ENCODE measurements around the gene PDIA3.
A peak's percentile ranks its signal among the peaks of the same experiment; 100 is the strongest.
"Not testable (repeated sequence)": the region's sequence is repeated elsewhere in the genome, so short reads cannot be mapped to it uniquely, and the experiment has no call there.

Gene PDIA3

GRCh38 chr15:43777267-43777914, 31.2 kb downstream of the PDIA3 start:
- peak; percentile 84 for DNase-seq

DNA sequence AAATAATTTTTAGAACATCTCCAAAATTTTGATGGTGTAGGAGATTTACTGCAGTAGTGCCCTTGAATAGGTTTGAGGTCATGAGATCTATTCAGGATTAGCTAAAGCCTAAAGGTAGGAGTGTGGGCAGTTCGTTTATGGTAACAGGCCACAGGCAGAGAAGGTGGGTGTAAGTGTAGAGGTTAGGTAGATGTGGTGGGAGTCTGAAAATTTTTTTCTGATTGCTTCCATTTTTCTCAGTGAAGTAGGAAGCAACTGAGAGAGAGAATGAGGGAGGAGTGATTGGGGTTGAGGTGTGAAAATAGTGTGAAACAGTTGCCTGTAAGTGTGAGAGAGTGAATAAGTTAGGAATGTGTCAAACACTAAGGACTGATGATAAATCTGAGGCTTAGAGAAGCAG, 32.8 kb downstream of the PDIA3 start:
- no peak for DNase-seq

DNA sequence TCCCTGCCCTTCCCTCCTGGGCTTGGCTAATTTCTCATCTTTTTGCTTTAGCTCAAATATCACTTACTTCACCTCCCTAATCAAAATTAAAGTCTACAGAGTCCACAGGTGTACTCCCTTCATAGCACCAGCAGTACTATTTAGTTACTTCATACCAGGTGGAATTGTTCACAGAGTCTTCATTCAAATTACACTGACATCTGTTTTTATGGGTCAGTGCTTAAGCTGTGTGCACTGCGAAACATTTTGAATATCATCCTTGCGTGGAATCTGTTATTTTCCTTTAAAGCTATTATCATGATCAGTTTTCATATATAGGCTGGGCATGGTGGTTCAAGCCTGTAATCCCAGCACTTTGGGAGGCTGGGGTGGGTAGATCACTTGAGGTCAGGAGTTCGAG, 43.2 kb downstream of the PDIA3 start:
- DNase-seq, result no peak

DNA sequence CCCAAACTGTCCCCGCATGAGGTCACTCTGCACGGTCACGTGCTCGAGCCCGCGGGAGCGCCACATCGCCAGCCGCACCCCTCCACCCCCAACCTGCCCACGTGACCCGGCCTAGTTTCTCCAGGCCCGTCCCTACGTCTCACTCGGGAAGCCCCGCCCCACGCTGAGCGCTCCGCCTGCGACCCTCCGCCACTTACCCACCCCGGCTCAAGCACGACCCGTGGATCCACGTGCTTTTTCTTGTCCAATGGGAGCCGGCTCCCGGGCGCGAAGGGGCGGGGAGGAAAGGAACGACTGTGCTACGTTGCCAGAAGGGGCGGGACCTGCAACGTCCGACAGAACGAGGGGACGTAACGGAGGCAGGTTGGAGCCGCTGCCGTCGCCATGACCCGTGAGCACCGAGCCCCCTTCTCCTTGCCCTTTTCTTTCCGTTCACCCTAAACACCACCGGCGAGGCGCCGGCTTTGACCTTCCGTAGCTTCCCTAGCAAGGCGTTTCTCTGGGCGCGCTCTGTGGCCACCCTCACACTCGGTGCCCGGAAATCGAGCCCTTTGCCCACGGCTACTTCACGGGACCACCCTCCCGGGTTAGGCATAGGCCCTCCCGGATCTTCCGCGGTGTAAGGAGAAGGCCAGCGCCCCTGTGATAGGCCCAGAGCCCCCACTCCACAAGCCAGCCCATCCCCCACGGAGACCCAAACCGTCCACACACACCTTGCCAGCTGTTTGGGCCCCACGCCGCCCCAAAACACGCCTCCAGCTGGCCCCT, 45.9 kb downstream of the PDIA3 start, which contains the start of gene SERF2:
Gene SERF2 (plus strand): TSS at position 328 of the 768 bp plus-strand sequence. CDS start 57 bp downstream, at position 385.
- peak; percentile 100 for DNase-seq

DNA sequence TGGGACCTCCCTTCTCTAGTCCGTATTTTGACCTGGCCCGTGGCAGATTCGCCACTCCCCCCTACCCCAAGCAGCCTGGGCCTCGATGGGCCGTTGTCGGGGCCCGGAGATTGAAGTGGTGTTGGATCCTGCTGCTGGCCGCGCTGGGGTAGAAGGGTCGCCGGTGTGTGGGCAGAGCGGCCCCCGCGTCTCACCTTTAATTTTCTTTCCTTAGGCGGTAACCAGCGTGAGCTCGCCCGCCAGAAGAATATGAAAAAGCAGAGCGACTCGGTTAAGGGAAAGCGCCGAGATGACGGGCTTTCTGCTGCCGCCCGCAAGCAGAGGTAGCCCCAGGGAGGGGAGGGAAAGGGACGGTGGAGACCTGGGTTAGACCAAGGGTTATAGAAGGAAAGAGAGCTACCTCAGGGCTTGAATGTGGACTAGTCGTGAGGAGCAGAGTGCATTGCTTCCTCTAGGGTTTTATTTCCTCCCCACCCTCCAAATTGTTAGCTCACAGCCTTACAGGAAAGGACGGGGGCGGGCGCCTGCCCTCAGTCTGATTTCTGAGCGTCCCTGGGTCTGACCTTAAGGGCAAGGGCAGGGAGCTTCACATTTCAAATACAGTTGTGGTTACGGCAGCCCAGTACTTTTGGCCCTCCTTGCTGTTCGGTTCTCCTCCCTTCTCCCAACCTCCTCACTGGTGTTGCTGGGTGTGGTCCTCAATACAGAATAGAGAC, 46.7 kb downstream of the PDIA3 start:
- DNase-seq, result no peak

DNA sequence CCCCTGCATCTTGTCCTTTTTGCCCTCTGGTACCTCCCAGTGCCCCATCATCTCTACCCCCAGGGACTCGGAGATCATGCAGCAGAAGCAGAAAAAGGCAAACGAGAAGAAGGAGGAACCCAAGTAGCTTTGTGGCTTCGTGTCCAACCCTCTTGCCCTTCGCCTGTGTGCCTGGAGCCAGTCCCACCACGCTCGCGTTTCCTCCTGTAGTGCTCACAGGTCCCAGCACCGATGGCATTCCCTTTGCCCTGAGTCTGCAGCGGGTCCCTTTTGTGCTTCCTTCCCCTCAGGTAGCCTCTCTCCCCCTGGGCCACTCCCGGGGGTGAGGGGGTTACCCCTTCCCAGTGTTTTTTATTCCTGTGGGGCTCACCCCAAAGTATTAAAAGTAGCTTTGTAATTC, 47.4 kb downstream of the PDIA3 start:
- DNase-seq, result no peak

DNA sequence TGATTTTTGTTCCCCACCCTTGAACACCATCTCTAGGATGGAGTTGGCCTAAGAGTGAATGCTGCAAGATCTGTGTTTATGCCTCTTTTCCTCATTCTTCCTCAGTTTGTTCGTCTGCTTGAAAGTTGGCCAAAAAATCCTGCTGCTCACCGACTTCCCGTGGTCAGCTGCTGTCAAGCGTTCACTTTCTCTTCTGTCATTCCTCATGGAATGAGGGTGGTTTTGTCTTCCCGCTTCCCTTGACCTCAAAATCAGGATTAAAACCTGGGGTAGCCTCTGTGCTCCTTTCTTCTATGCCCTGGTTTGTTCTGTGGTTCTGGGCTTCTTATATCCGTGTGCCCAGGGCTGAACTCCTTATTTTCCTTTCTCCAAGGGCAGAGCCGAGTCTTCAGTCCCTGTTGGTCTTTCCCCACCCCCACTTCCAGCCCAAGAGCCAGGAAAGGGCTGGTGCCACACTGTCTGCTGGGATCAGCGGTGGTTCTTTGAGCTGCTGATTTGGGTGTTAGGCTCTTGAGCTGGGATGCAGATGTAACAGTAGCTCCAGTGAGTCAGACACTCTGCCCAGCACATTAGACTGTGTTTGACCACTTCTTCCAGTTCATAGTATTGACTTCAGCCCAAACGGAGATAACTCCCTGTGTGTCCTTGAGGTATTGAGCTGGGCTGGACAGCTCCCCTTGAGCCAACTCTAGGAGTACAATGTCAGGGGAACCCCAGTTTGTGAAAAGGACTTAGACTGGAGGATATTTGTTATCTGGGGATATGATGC, 48.2 kb downstream of the PDIA3 start:
- no peak for DNase-seq

GRCh38 chr15:43795197-43795596, 49.0 kb downstream of the PDIA3 start:
- DNase-seq, result no peak

DNA sequence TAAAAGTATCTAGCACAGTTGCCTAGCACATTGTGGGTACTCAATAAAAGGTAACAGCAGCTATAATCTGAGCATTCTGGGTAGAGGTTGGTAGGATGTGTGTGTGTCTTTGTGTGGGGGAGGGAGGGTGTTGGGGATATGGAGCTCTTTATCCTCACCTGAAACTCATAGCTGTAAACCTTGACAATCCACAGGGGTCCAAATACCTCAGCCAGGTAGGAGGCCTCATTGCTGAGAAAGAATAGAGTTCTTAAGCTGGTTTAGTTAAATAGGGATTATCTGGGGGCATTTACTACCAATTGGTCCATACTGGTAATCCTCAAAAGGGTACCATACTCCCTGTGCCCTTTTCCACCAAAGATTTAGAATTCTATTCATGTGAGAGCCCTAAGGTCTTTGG, 49.8 kb downstream of the PDIA3 start:
- DNase-seq, result no peak

DNA sequence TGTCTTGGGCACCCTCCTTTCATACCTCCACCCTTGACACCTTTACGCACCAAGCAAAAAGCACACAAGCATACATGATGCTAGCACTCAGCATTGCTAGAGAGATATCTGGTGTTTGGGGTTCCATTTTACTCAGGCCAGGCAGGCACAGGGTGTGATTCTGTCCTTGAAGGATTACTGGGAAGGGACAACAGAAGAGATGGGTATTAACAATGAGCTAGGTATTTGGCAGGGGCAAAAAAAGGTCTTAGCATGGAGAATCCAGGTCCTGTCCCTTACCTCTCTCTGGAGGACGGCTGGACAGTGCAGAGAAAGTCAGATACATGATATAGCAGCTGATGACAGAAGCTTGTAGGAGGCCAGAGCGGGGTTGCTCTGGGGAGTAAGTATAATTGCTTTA, 50.3 kb downstream of the PDIA3 start:
- no peak for DNase-seq

GRCh38 chr15:43799209-43799944, 53.1 kb downstream of the PDIA3 start:
- DNase-seq, result no peak

DNA sequence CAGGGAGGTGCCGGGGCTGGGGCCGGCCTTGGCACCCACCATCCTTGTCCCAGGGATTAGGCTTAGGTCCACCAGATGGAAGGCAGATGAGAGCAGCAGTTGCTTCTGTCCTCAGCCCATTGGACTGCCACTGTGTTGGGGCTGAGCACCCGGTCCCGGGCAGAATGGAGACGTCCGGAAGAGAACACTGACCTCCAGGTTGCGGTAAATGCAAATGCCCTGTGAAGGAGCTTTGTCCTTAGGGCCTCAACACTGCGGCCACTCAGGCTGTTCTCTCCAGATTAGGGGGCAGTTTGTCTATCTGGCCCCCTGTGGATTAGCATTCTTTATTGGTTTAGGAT, 53.7 kb downstream of the PDIA3 start, which contains the start of gene SERINC4:
Gene SERINC4 (minus strand): TSS at position 276 of the 341 bp plus-strand sequence. CDS start 234 bp downstream, at position 42.
- no peak for DNase-seq

DNA sequence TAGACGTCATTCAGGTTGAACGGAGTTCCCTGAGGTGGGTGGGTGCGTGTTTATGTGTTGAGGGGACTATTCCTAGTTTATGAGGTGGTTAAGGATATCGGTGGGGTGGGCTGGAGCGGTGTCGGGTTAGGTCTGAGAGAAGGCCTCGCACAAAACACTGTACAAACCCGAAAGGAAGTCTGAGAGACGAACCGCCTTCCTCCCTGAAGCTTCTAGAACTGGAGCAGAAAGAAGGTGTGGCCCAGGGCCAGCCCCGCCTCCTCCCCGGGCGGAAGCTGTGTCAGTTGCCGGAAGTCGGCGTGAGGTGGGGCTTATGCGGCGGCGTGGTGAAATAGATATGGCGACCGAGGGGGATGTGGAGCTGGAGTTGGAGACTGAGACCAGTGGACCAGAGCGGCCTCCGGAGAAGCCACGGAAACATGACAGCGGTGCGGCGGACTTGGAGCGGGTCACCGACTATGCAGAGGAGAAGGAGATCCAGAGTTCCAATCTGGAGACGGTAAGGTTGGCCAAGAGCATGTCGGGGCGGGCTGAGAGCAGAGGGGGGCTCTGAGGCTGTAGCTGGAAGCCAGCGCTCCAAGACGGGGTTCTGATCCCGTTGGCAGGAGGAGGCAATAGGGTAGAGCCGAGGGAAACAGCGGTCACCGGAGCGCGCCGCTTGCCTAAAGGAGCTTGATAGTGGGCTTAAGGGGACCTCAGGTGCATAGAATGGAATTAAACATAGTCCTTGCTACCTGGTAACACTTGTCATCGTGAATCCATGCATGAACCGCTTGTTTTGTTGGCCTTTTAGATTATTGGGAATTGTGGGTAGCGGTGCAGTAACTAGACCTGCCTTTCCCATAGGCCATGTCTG, 54.3 kb downstream of the PDIA3 start, which contains the start of gene HYPK:
Gene HYPK (plus strand): TSS at position 314 of the 856 bp plus-strand sequence. CDS start 24 bp downstream, at position 338.
- DNase-seq, result peak; percentile 95

GRCh38 chr15:43802676-43803075, 56.4 kb downstream of the PDIA3 start:
- DNase-seq, result not testable (repeated sequence)

DNA sequence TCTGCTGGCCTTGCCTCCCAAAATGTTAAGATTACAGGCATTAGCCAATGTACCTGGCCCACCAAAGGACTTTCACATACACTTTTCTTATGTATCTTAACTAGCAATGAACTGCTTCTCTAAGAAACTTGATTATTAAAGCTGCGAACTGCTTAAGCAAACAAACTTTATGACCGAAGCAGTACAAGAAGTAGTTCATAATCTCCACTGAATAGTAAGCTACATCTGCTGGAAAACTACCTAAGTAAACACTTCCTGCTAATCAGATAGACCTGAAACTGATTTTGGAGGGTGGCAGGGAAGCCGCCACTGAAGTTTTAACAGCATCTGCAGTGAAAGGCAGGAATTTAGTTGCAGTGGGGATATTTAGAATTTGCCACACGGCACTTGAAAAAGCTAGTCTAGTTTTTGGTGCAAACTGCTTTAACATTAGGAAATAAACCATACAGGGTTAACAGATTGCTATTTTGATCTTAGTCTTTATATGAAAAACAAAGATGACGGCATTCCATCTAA, 62.3 kb downstream of the PDIA3 start:
- DNase-seq, result no peak

- DNase-seq, result no peak
Measured at GRCh38 chr15:43808960-43809678, 62.9 kb downstream of the PDIA3 start.

DNA sequence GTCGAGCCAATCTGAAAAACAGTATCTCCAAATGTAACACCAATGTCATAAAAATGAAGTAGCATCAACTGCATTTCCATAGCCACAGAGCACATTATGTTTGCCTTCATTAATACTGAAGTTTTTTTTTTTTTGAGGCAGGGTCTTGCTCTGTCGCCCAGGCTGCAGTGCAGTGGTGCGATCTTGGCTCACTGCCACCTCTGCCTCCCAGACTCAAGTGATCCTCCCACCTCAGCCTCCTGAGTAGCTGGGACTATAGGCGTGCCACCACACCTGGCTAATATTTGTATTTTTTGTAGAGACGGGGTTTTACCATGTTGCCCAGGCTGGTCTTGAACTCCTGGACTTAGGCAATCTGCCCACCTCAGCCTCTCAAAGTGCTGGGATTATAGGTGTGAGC, 68.8 kb downstream of the PDIA3 start:
- not testable (repeated sequence) for DNase-seq

DNA sequence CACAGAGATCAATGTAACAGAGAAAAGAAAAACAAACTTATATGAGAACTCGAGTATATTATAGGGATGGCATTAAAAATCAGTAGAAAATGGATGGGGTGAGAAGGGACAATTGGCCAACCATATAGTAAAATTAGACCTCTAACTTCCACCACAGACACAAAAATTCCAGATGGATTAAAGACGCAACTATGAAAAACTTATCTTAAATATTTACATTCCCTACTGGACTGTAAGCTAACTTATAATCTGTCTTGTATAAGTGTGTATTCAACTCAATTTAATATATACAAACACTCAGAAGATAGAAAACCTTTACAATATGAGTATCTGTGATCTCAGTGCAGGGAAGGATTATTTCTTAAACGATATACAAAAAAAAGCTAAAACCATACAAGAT, 75.3 kb downstream of the PDIA3 start:
- DNase-seq, result no peak

Data from right forelimb (tissue), 1 donor.